Effector CD4-positive, alpha-beta T cell (primary cell): Measurements from ENCODE around the gene ITGB6.
"Not testable (repeated sequence)": the region's sequence is repeated elsewhere in the genome, so short reads cannot be mapped to it uniquely, and the experiment has no call there.

ENCODE experiments used
- DNase-seq: peaks from one replicate; pipeline ENCODE4 v3.0.0-alpha.2; 2020

ITGB6 gene

DNA sequence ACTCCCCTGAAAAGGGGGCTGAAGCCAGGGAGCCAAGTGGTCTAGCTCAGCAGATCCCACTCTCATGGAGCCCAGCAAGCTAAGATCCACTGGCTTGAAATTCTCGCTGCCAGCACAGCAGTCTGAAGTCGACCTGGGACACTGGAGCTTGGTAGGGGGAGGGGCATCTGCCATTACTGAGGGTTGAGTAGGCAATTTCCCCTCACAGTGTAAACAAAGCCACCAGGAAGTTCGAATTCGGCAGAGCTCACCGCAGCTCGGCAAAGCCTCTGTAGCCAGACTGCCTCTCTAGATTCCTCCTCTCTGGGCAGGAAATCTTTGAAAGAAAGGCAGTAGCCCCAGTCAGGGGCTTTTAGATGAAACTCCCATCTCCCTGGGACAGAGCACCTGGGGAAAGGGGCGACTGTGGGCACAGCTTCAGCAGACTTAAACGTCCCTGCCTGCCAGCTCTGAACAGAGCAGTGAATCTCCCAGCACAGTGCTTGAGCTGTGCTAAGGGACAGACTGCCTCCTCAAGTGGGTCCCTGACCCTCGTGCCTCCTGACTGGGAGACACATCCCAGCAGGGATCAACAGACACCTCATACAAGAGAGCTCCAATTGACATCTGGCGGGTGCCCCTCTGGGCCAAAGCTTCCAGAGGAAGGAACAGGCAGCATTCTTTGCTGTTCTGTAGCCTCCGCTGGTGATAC is 18.8 kb downstream of the ITGB6 start:
- not testable (repeated sequence) for DNase-seq

DNA sequence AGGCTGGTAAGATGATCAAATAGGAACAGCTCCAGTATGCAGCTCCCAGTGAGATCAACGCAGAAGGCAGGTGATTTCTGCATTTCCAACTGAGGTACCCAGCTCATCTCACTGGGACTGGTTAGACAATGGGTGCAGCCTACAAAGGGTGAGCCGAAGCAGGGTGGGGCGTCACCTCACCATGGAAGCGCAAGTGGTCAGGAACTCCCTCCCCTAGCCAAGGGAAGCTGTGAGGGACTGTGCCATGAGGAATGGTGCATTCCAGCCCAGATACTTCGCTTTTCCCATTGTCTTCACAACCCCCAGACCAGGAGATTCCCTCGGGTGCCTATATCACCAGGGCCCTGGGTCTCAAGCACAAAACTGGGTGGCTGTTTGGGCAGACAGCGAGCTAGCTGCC is 19.4 kb downstream of the ITGB6 start:
- DNase-seq: not testable (repeated sequence)

DNA sequence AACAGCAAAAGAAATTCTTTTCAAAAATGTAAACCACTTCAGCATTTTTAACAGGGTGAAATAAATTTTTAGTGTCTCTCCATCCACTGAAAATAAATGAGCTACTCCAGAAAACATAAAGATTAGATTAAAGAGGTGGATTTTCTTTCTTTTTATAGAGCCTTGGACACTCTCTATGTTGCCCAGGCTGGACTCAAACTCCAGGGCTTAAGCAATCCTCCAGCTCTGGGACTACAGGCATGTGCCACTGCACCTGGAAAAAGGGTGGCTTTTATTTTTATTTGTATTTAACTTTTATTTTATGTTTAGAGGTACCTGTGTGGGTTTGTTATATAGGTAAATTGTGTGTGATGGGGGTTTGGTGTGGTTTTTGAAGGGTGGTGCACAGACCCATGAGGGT is 19.9 kb downstream of the ITGB6 start:
- DNase-seq: no peak

DNA sequence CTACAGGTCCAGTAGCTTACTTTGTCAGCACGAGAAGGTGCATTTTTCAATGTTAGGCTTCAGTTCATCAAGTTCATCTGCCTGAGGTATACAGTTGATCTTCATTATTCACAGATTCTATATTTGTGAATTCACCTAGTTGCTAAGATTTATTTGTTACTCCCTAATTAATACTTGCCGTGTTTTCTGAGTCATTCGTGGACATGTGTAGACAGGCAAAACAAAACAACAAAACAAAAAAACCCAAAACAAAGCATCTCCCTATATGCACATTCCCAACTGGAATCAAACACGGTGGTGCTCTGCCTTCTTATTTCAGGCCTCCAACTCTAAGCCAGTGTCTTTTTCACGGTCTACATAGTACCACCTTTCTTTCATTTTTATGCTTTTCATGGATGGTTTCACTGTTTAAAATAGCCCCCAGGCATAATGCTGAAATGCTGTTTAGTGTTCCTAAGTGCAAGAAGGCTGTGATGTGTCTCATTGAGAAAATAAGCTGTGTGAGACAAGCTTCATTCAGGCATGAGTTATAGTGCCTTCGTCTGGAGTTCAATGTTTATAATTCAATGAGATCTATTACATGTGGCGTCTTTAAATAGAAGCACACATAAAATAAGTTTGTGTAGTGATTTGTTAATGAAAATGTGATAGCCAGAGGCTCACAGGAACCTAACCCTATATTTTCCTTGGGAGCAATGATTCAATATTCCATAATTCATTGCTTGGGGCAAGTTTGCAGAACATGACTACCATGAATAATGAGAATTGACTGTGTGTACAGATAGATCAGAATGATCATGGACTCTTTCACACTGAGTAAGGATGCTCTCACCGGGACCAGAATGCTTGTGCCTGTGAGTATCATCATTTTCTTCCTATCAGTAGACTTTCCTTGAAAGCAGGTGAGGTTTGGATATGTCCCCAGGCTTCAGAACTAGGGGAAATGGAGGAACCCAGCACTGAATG is 24.6 kb downstream of the ITGB6 start:
- DNase-seq: no peak

DNA sequence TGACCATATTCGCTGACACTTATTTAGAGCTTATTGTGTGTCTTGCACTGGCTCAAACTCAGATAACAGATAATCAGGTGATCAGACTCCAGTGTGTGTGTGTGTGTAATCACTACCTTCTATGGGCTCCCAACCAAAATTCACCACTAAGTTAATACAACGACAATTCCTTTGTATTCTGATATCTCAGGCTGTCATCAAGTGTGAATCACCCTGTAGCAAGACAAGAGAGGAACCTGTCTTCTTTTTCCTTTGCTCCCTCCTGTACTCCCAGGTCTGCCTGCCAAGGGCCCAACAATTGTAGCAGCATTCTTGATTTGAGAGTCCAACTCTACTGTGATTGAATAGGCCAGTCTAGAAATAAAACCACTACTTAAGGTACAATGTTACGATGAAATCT is 25.8 kb downstream of the ITGB6 start:
- DNase-seq: no peak

DNA sequence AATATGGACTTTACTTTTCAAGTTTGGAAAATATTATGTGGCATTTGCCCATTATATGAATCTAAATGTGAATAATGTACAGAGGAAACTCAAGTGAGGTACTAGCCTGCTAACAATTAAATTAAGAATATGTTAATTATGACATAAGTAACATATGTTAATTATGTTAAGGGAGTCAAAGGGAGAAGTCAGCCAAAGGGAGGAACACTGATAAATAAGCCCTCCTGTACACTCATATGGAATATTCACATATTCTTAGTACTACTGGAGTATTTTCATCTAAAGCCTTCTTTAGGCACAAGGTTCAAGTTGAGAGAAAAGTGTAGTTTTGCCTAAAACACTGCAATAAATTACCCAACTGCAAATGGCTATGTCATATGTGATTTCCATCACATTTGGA is 30.1 kb downstream of the ITGB6 start:
- no peak for DNase-seq

DNA sequence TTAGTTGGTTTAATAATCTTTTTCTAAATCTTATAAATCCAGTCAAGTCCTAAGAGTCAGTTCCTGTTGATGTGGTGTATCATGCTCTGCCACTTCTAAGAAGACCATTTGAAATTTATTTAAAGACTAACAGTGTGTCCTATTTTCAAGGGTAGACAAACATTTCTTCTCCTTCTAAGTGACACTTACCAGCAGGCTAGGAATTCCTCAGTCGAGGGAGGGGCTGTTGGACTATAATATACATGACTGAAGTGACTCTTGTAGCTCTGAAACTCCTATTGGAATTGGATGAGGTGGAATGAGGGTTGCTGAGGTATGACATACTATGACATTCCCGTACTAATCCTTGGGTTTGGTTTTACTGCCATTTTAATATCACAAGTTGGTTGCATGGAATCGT is 30.6 kb downstream of the ITGB6 start:
- DNase-seq: no peak

DNA sequence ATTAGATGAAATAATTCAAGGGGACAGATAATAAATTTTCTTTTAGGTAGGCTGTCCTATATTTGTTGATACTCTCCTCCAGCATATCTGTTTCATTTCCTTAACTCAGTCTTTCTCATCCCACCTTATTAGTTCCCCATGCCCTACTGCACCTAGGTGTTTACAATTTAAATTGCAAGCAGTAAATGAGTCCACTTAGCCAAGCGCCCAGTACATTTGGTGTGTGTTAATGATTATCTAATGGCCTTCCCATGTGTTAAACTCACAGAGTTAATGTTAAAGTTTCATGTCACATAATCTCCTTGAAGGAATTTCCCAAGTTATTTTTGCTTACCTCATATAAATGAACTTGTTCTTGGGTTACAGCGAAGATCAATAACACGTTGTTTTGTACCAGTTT is 31.2 kb downstream of the ITGB6 start:
- no peak for DNase-seq

DNA sequence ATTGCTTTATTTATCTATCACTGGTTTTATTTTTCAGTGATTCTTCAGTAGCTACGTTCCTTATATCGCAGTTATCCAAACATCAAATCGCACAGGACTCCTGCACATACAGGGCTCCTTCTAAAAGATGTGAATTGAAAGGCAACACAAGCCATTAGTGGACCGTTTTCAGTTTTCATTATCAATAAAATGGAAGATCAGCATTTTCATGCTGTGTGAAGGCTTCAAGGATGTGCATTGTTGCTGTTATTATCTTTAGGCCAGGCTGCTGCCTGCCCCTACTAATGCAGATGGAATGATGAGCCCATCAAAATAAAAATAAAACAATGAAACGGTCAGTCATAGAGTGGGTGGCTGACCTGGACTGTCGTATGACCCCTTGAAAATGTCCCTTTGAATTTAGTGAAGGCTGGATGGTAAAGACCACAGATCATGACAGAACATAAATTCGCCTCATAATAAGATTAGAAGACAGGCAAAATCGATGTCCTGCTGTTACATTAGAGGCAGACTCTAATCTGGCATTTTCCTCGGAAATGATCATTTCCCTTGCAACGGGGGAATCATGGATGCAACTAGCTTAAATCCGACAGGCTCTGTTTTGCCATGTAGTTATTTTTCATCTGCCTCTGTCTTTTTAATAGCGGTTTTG is 32.9 kb downstream of the ITGB6 start:
- DNase-seq: no peak

DNA sequence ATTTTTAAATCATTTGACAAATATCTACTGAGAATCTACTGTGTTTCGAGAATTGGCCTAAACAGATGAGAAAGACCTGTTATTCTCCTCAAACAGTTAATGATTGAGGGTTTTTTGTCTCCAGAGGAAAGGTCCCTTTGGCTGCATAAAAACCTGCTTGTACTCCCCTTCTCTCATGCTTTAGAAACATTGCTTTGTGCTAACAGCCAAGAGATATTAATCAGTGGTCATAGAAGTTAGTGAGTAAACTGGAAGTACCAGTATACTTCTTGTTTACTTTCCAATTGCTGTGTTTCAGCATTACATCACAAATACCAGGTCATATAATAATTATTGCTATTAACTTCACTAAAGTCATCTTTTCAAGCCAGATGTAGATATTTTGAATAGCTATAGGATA is 34.1 kb downstream of the ITGB6 start:
- no peak for DNase-seq

DNA sequence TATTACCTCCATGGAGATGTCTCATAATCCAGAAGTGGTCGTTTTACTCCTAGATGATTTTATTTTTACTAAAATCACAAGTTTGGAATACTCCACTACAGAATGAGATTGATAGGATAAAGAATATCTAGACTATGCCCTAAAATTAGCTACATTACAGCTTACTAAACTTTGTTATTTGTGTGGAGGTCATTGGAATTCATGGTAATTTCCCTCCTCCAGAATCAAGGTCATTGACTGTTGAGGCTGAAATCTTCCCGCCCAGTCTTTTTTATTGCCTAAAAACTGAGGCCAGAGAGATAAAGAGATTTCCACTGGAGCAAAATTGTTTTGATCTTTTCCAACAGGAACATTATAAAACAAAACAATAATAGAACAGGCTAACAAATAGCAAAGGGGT is 35.0 kb downstream of the ITGB6 start:
- DNase-seq: no peak

DNA sequence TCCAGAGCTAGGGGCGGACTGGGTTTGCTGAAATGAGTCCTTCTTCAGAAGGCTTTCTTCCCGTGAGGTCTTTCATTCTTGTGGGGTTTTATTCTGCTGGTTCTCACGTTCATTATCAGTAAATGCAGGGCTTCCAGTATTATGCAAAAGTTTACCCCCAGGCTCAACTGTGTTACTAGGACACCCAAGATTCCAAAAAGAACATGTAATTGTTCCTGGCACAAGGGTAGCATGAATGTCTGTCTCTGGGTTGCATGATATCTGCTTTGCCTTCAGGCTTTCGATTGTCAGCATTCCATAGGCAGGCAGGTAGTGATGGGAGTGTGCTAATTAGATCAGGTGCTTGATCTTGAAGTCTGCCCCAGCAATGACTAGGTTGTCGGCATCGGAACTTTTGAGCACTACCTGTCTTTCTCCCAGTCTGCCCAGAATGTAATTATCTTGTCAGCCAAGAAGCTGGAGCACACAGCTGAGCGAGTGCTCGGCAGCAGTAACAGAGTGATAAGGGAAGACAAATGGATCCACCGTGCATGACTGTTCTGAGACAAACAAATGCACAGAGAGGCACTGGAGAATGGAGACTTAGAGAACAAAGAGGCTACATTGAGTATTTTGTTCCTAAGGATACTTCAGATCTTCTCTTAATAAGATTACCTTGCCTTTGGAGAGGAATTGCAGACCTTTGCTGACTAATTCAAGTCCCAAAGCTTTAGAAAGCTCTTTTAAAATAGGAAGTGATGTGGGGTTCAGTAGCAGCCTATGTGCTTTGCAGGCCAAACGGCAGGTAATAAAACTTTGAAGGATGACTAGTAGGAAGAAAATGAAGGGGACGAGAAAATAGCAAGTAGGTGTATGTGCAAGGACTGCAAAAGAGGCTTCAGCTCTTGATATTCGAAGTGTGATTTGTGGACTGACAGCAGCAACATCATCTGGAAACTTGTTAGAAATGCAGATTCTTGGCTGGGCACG is 41.9 kb downstream of the ITGB6 start:
- DNase-seq: no peak

DNA sequence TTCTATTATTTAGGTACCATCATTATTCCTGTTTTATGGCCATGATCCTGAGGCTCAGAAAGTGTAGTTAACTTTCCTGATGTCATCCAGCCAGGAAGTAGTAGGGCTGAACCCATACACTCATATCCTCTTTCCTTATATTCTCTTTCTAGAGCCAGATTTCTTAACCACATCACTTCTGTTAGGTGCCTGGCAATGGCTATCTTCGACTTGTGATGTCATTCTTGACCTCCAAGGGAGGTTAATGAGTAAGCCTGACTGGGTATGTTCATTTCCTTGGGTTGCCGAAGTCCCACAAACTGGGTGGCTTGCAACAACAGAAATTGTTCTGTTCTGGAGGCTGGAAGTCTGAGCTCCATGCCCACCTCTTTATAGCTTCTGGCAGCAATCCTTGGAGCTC is 43.4 kb downstream of the ITGB6 start:
- DNase-seq: no peak

DNA sequence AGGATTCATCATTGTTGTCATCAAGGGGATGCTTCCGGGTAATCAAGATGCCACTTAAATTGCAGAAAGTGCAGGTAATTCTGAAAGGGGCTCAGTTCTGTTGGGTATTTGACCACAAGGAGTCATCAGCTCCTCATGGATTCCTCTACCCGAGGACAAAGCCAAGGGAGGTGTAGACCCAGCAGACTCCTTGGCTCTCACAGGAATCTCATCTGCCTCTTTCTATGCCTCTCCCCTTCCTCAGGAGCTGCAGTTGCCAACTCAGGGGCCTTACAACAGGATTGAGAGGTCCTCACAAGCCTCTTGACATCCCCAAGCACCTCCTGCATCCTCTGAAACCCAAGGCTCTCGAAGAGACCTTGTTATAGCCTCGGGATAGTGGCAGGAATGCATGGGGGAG is 44.0 kb downstream of the ITGB6 start:
- no peak for DNase-seq

DNA sequence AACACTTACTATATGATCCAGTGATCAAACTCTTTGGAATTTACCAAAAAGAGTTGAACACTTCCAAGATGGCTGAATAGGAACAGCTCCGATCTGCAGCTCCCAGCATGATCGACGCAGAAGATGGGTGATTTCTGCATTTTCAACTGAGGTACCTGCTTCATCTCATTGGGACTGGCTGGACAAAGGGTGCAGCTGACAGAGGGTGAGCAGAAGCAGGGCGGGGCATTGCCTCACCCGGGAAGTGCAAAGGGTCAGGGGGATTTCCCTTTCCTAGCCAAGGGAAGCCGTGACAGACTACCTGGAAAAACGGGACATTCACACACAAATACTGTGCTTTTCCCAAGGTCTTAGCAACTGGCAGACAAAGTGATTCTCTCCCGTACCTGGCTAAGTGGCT is 51.7 kb downstream of the ITGB6 start:
- not testable (repeated sequence) for DNase-seq

DNA sequence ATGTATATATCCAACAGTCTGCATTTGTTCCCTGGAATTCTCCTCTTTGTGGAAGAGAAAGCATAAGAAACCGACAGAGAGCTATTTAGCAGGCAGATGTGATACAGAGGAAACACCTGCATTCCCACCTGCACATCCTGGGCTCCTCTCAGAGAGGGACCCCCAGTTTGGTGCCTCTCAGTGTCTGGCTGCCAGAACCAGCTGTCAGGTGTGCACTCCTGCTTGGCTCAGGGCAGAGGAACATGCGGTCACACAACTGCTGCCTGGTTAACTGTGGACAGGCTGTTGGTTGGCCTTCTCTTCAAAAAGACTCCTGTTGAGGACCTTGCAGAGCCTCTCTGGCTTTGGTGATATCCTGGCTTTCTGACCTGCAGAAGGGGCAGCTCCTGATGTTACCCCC is 54.6 kb downstream of the ITGB6 start:
- DNase-seq: no peak

DNA sequence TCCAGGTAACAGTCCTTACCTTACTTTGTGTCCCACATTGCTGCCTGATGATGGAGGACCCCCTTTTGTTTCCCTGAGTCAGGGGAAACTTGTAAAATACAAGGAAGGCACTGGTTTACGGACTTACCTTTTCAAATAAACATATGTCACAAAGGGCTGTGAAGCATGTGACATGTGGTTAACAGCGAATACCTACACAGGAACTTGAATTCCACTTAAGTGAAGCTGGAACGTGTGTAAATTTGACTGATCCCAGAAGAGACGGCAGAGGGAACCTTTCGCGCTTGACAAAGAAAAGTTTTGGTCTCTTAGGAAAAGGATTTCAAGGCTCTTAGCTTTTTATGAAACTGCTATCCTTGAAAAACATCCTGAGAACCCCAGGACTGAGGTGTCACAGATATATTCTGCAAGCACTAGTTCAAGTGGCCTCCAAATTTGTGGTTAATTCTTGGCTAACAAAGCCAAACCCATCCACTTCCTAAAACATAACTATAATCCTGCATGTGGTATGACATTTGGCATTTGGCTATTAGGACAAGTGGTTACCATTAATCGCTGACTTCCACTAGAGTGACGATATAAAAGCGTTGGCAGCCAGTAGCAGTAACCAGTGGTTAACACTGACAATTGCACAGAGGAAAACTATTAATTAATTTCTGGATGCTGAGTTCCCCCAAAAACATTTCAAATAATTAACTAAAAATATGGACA is 55.6 kb downstream of the ITGB6 start:
- no peak for DNase-seq

DNA sequence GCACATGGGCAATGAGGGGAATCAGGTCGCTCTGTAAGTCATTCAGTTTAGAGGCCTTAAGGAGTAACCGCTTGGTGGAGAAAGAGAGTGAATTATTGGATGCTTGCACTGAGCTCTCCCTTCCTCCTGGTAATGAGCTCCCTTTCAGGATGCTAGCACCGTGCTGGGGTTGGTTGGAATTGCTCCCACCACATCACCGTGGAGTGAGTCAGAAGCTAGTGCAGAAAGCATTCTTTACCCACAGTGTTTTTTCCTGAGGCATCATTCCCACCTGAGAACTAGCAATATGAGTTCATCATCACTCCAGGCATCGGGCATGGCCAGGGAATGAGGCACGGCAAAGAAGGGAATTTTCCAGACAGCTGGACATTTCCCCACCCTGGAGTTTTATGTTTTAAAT is 57.6 kb downstream of the ITGB6 start:
- DNase-seq: no peak

DNA sequence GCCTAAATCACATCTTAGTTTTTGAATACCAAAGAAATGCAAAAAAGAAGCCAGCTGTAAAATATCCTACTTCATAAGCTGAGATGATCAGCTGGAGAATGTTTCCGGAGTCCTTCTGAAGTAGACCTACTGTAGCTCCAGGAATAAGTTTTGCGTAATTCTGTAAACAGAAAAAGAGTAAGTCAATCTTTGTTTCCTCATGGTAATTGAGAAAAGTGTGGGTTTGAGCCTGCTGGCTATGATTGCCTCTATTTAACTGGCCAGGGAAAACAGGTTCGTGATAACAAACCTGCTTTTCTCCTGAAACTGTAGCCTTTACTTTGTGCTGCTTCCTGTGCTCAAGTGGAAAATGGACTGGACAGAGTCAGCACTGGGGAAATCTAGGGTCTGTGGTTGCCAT is 58.2 kb downstream of the ITGB6 start:
- no peak for DNase-seq

DNA sequence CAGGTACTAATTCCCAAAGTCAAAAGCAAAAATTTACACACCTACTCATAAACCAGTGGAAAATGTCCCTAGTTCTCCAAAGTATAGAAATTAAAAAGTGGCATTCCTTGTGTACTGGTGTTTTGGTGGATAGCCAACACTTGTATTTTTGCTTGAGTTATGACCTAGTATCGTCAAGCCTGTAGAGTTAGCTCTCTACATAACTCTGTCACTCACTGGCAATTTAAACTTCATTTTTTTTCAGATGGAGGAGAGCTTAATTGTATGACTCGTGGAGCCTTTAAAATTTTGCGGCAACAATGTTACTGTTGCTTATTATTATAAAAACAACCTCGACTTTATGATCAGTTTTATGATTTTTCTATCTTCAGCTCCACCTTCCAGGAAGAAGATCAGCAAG is 58.7 kb downstream of the ITGB6 start:
- no peak for DNase-seq

DNA sequence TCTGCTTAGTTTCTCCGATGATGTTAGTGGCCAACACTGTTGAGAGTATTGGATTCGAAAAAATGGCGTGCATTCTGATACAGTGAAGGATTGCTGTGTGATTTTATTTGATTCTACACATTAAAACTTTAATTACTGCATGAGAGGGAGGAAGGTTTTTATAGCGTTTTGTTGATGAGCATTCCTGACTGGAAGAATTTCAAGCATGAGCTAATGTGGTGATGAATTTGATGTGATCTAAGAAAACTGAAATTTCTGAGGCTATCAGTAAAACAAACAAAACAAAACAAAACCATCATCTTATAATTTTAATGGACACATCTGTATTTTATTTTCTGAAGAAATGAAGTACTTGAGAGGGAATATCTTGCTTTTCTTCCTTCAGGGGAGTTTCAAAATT is 59.6 kb downstream of the ITGB6 start:
- DNase-seq: no peak

DNA sequence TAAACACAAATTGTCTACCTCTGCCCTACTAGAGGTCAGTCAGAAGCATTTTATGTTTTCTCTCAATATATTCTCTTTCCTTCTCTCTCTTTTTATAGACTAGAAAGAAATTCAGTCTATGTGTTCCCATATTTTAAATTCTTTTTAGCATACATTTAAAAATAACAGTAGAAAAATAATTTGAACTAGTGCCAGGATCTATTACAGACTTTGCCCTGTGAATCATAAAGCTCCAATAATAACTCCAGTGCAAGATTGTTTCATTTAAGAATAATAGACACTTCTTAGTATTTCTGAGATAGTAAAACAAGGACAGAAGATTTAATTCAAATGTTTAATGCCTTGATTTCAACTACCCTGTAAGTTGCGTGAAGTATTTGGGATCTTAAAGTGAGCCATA is 60.1 kb downstream of the ITGB6 start:
- DNase-seq: no peak
